ENCODE results near the gene DNAJC13. TPM values are rescaled to one million over a fixed set of nuclear protein-coding genes. Genes with fewer than 3 reads are reported as not detected.

DNAJC13 gene, protein sequence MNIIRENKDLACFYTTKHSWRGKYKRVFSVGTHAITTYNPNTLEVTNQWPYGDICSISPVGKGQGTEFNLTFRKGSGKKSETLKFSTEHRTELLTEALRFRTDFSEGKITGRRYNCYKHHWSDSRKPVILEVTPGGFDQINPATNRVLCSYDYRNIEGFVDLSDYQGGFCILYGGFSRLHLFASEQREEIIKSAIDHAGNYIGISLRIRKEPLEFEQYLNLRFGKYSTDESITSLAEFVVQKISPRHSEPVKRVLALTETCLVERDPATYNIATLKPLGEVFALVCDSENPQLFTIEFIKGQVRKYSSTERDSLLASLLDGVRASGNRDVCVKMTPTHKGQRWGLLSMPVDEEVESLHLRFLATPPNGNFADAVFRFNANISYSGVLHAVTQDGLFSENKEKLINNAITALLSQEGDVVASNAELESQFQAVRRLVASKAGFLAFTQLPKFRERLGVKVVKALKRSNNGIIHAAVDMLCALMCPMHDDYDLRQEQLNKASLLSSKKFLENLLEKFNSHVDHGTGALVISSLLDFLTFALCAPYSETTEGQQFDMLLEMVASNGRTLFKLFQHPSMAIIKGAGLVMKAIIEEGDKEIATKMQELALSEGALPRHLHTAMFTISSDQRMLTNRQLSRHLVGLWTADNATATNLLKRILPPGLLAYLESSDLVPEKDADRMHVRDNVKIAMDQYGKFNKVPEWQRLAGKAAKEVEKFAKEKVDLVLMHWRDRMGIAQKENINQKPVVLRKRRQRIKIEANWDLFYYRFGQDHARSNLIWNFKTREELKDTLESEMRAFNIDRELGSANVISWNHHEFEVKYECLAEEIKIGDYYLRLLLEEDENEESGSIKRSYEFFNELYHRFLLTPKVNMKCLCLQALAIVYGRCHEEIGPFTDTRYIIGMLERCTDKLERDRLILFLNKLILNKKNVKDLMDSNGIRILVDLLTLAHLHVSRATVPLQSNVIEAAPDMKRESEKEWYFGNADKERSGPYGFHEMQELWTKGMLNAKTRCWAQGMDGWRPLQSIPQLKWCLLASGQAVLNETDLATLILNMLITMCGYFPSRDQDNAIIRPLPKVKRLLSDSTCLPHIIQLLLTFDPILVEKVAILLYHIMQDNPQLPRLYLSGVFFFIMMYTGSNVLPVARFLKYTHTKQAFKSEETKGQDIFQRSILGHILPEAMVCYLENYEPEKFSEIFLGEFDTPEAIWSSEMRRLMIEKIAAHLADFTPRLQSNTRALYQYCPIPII (N-terminal part only)
- total RNA-seq (64.0 and 71.7 TPM in 2 replicates), polyA plus RNA-seq (9.7 and 14.3 TPM in 2 replicates), polyA minus RNA-seq (52.7 and 73.9 TPM in 2 replicates), Bru-seq, nascent RNA (percentile 94 among the genes with signal in this experiment), BruChase-seq, experiment 1, labeled RNA remaining after a 6-hour chase (percentile 90 among the genes with signal in this experiment), BruChase-seq, experiment 2, labeled RNA remaining after a 2-hour chase (percentile 91 among the genes with signal in this experiment)
- 16.1 TPM in 2 replicates for polyA plus RNA-seq (2011; cell fraction: cytosol; rRNA removed)
- 49.7 and 58.3 TPM in 2 replicates for polyA plus RNA-seq (2011; cell fraction: nucleus; rRNA removed)
- 25.0 and 35.3 TPM in 2 replicates for polyA plus RNA-seq (2012)
- 30.5 TPM for polyA minus RNA-seq (2011; cell fraction: cytosol; rRNA and poly(A)+ RNA removed)
- 107 and 120 TPM in 2 replicates for polyA minus RNA-seq (2011; cell fraction: nucleus; rRNA and poly(A)+ RNA removed)
- long read RNA-seq, full-length matches to known transcripts, result 5 of 15 reads
- long read RNA-seq, partial matches to known transcripts, result 7 of 15 reads
- long read RNA-seq, other reads (novel, unspliced or antisense), result 3 of 15 reads

- peak within 1 kb of the TSS; percentile 59 for H3K27ac ChIP-seq (ENCODE audit: insufficient read depth, low read depth, low read length)
- dilution Hi-C loops (cut with MboI; ENCODE audit: extremely low pct_ligation_motif_present, low sequenced_read_pairs) (no loop called here), intact Hi-C loops (cut with micrococcal nuclease) (loop anchor here (1.0 to 10.0 kb wide), 6 partner anchors 13 to 1032 kb away; partner anchors contain the start of genes ACAD11, NPHP3 and NUDT16)
- peak within 1 kb of the TSS; percentile 96 for H2AFZ ChIP-seq (ENCODE audit: low read depth, low read length)
- no peaks in the 10 kb centered on the region for H4K20me1 ChIP-seq (replicated peaks; ENCODE audit: control insufficient read depth, extremely low read depth, insufficient read depth, low read length)
- no peaks in the 10 kb centered on the region for H3K9me3 ChIP-seq (replicated peaks; ENCODE audit: control insufficient read depth, insufficient read depth, low read length)
- peaks cover 41% of the 10 kb centered on the region for H3K79me2 ChIP-seq (ENCODE audit: control insufficient read depth, insufficient read depth, low read length)
- peak; percentile 74 for TF ChIP-seq MAX (IDR thresholded peaks at IDR 0.05; ENCODE audit: insufficient read depth, insufficient read length)
- TF ChIP-seq POLR2AphosphoS5 (IDR thresholded peaks at IDR 0.05; ENCODE audit: insufficient read depth, low read depth, low read length), result peak; percentile 72
- no peak for TF ChIP-seq MYC (IDR thresholded peaks at IDR 0.05; ENCODE audit: low read depth, low read length)
- TF ChIP-seq FOS (IDR thresholded peaks at IDR 0.05; ENCODE audit: borderline replicate concordance, insufficient read depth, low read length), result no peak
- no peak for TF ChIP-seq JUN (IDR thresholded peaks at IDR 0.05; ENCODE audit: borderline replicate concordance, insufficient read depth, insufficient read length, low read depth)
- ChIA-PET POLR2A (no interaction called here), CTCF (interaction anchor here (0.6 to 2.2 kb wide), 9 partner anchors 12 to 1161 kb away, joined by 3 to 8 read pairs (median 3); no protein-coding TSS in a partner anchor)
- peak within 1 kb of the TSS; percentile 99 for H3K4me2 ChIP-seq (ENCODE audit: insufficient read depth, low read length)
- H3K36me3 ChIP-seq (ENCODE audit: control insufficient read depth in 2 of 2, extremely low read depth in 1 of 2, insufficient read depth in 2 of 2, low read length in 2 of 2), result no peaks in the 10 kb centered on the region
- peak within 1 kb of the TSS; percentile 76 for H3K9ac ChIP-seq (replicated peaks; ENCODE audit: extremely low read depth, insufficient read depth, low read length)
- H3K27me3 ChIP-seq (ENCODE audit: control insufficient read depth in 2 of 2, insufficient read depth in 2 of 2, low read length in 2 of 2), result no peaks in the 10 kb centered on the region
- H3K4me3 ChIP-seq (replicated peaks in 1 of 3; ENCODE audit: insufficient read depth in 1 of 3, low read depth in 1 of 3, low read length in 3 of 3), result peak within 1 kb of the TSS; percentile 87 to 100 (median 89)
- peak; percentile 44 for FAIRE-seq
- TSS peak; percentile 39 for BruUV-seq (replicated peaks)
- no peaks in the 10 kb centered on the region for H3K9me1 ChIP-seq (replicated peaks; ENCODE audit: control insufficient read depth, extremely low read depth, insufficient read depth, low read length)
- peak; percentile 96 for DNase-seq (ENCODE audit: low read depth, low spot score)
- H3K4me1 ChIP-seq (ENCODE audit: control insufficient read depth, extremely low read depth, insufficient read depth, low read length), result peaks cover 20% of the 10 kb centered on the region
Observed at GRCh38 chr3:132416807-132417694, at the start of gene DNAJC13. TSS of gene DNAJC13 (plus strand) at chr3:132417502. CDS start at chr3:132434551, 17,049 bp downstream.
